T follicular helper cell (primary cell): Measurements from ENCODE around the gene COLQ.
"Not testable (repeated sequence)": the region's sequence is repeated elsewhere in the genome, so short reads cannot be mapped to it uniquely, and the experiment has no call there.

Experiments
- DNase-seq: peaks from one replicate; pipeline ENCODE4 v3.0.0-alpha.2; 2020; ENCODE audit warnings: low read depth
- total RNA-seq, 2 experiments: gene quantifications; one replicate each; lab custom pipeline; 2026; lab: John Stamatoyannopoulos, UW

Gene COLQ
- total RNA-seq: 5.8 to 19.6 reads per million in 2 experiments

- DNase-seq: no peak
Observed at GRCh38 chr3:15521573-15521965, at the start of gene COLQ. Gene COLQ, minus strand, starts transcription at chr3:15521706. Its CDS starts 81 bp downstream, at chr3:15521625.

- no peak for DNase-seq
Observed at GRCh38 chr3:15563190-15563589, 41.7 kb upstream of the COLQ start.

- DNase-seq: no peak
Observed at GRCh38 chr3:15562560-15562959, 41.1 kb upstream of the COLQ start.

GRCh38 chr3:15558581-15558980, 37.1 kb upstream of the COLQ start:
- no peak for DNase-seq

- peak; percentile 43 for DNase-seq
Observed at GRCh38 chr3:15557511-15557946, 36.0 kb upstream of the COLQ start.

GRCh38 chr3:15556512-15556911, 35.0 kb upstream of the COLQ start:
- no peak for DNase-seq

GRCh38 chr3:15553749-15554148, 32.2 kb upstream of the COLQ start:
- no peak for DNase-seq

GRCh38 chr3:15551902-15552301, 30.4 kb upstream of the COLQ start:
- DNase-seq: no peak

GRCh38 chr3:15549846-15550245, 28.3 kb upstream of the COLQ start:
- DNase-seq: no peak

- DNase-seq: no peak
Observed at GRCh38 chr3:15542614-15543013, 21.1 kb upstream of the COLQ start.

- DNase-seq: no peak
Observed at GRCh38 chr3:15541371-15541770, 19.9 kb upstream of the COLQ start.

GRCh38 chr3:15539066-15539465, 17.6 kb upstream of the COLQ start:
- no peak for DNase-seq

- no peak for DNase-seq
Observed at GRCh38 chr3:15538345-15538744, 16.8 kb upstream of the COLQ start.

GRCh38 chr3:15536856-15537255, 15.3 kb upstream of the COLQ start:
- DNase-seq: no peak

- no peak for DNase-seq
Observed at GRCh38 chr3:15535732-15536131, 14.2 kb upstream of the COLQ start.

- DNase-seq: not testable (repeated sequence)
Observed at GRCh38 chr3:15532614-15533013, 11.1 kb upstream of the COLQ start.

GRCh38 chr3:15531346-15531745, 9.8 kb upstream of the COLQ start:
- no peak for DNase-seq

- no peak for DNase-seq
Observed at GRCh38 chr3:15528854-15529537, 7.5 kb upstream of the COLQ start.

GRCh38 chr3:15527031-15527459, 5.5 kb upstream of the COLQ start:
- no peak for DNase-seq

- no peak for DNase-seq
Observed at GRCh38 chr3:15525790-15526189, 4.3 kb upstream of the COLQ start.

GRCh38 chr3:15523660-15524417, 2.3 kb upstream of the COLQ start:
- no peak for DNase-seq

- DNase-seq: no peak
Observed at GRCh38 chr3:15522016-15522415, 510 bp upstream of the COLQ start.

GRCh38 chr3:15520804-15521572, 518 bp downstream of the COLQ start:
- no peak for DNase-seq
